GM10248 (cell line): ENCODE results near the gene CRTC1.

ENCODE experiments used
- CTCF ChIA-PET: fragments of 300-600 bp; sonication (Branson Sonifier 250); formaldehyde crosslinking; extraction: SDS; loops from one replicate; lab custom pipeline; 2021; ENCODE audit warnings: antibody characterized with exemption; lab: Yijun Ruan, JAX
- POLR2A ChIA-PET: fragments of 350-650 bp; sonication (Branson Sonifier 250); formaldehyde crosslinking; extraction: SDS; loops from one replicate; lab custom pipeline; 2020; ENCODE audit warnings: antibody characterized with exemption; lab: Yijun Ruan, JAX
- DNase-seq: peaks from one replicate; pipeline ENCODE4 v3.0.0; 2012; ENCODE audit errors: extremely low spot score
- CTCF ChIP-seq: IDR thresholded peaks from 2 replicates; pipeline ENCODE4 v1.5.1; 2012; ENCODE audit warnings: mild to moderate bottlenecking, low read depth; ENCODE audit errors: extremely low read depth, missing control alignments, control extremely low read depth

CRTC1 gene

GRCh38 chr19:18759304-18759994 is 76.0 kb downstream of the CRTC1 start:
- TF ChIP-seq CTCF = no peak
- DNase-seq = no peak
- ChIA-PET POLR2A (no interaction called here), CTCF (no interaction called here)

- no peak for TF ChIP-seq CTCF
- ChIA-PET CTCF (interaction anchor here (1.3 kb wide), 1 partner anchor 18 kb away, joined by 4 read pairs; no protein-coding TSS in a partner anchor), POLR2A (no interaction called here)
- DNase-seq = no peak
These were observed 76.5 kb downstream of the CRTC1 start for GRCh38 chr19:18759995-18760426.

- no peak for DNase-seq
- ChIA-PET POLR2A (no interaction called here), CTCF (interaction anchor here (1.3 kb wide), 3 partner anchors 15 to 19 kb away, joined by 3 to 4 read pairs (median 3); no protein-coding TSS in a partner anchor)
- TF ChIP-seq CTCF = no peak
These were observed 77.2 kb downstream of the CRTC1 start for GRCh38 chr19:18760440-18761383.

GRCh38 chr19:18761531-18762110 is 78.1 kb downstream of the CRTC1 start:
- no peak for TF ChIP-seq CTCF
- CTCF ChIA-PET = interaction anchor here (1.3 kb wide), 2 partner anchors 14 to 16 kb away, joined by 3 read pairs; no protein-coding TSS in a partner anchor
- no peak for DNase-seq
- POLR2A ChIA-PET = no interaction called here

GRCh38 chr19:18762125-18763023 is 78.9 kb downstream of the CRTC1 start:
- TF ChIP-seq CTCF = no peak
- ChIA-PET POLR2A (no interaction called here), CTCF (no interaction called here)
- no peak for DNase-seq
